HCT116 (cell line): ENCODE data around the gene PRKN. TPM values are rescaled to one million over a fixed set of nuclear protein-coding genes. Genes with fewer than 3 reads are reported as not detected.

ENCODE experiments used
- ATAC-seq: fragments of 200-7000 bp; cut with Tn5 transposase; 2 replicates; pipeline ENCODE4 v1.9.1; 2020; ENCODE audit warnings: mild to moderate bottlenecking, moderate library complexity
- BruUV-seq: library from RNA; stranded (reverse); fragments of 400-500 nt; replicated peaks from 2 replicates; lab custom pipeline; 2021; lab: Mats Ljungman, UMichigan
- CTCF ChIA-PET: fragments of 300-600 bp; sonication (Branson Sonifier 250); formaldehyde crosslinking; loops from one replicate; lab custom pipeline; 2021; ENCODE audit warnings: antibody characterized with exemption; lab: Charles Lee
- POLR2A ChIA-PET: fragments of 300-600, 350-600 bp; sonication (Branson Sonifier 250); formaldehyde crosslinking; loops from one replicate; lab custom pipeline; 2021; ENCODE audit warnings: antibody characterized with exemption; lab: Charles Lee
- RAD21 ChIA-PET, 2 experiments: fragments of 300-600 bp; sonication (Branson Sonifier 250); formaldehyde crosslinking; loops; one replicate each; lab custom pipeline; 2023; ENCODE audit warnings: low total read pairs in 2 of 2; ENCODE audit not compliant: uncharacterized antibody in 2 of 2, unreplicated experiment in 2 of 2, low non-redundant PET in 1 of 2; lab: Charles Lee
- DNase-seq: peaks from one replicate; pipeline ENCODE4 v3.0.0-alpha.2; 2010; ENCODE audit warnings: low read depth, low spot score
- H2AFZ ChIP-seq: fragments of 200-600 bp; shearing (Covaris generic), sonication (generic); 2 replicates; pipeline ENCODE4 v1.6.1; 2017; ENCODE audit warnings: low read depth, mixed run types, mixed read lengths, antibody characterized with exemption, low read length; ENCODE audit not compliant: poor library complexity, severe bottlenecking
- H3K27ac ChIP-seq: 2 replicates; pipeline ENCODE4 v1.5.1; 2012; ENCODE audit warnings: low read depth, low read length
- H3K27me3 ChIP-seq: fragments of 200-600 bp; sonication (generic); 2 replicates; pipeline ENCODE4 v1.6.1; 2016; ENCODE audit warnings: mixed run types, low read length, mixed read lengths; ENCODE audit not compliant: insufficient read depth
- H3K36me3 ChIP-seq, 2 experiments: fragments of 200-500 bp in 1 of 2; fragments of 200-600 bp in 1 of 2; sonication (Bioruptor generic) in 1 of 2; sonication (generic) in 1 of 2; 2 replicates each; pipeline versions ENCODE4 v1.5.1 to v1.6.1; 2014 to 2016; ENCODE audit warnings: low read length in 2 of 2, inconsistent platforms in 1 of 2, mixed read lengths in 1 of 2, mixed run types in 1 of 2; ENCODE audit not compliant: insufficient read depth in 2 of 2, control insufficient read depth in 1 of 2
- H3K4me1 ChIP-seq, 2 experiments: fragments of 200-600 bp in 1 of 2; sonication (generic) in 1 of 2; 2 replicates each; pipeline versions ENCODE4 v1.5.1 to v1.6.1; 2012 to 2017; ENCODE audit warnings: low read length in 2 of 2, inconsistent platforms in 1 of 2, mild to moderate bottlenecking in 1 of 2, mixed read lengths in 1 of 2, mixed run types in 1 of 2, moderate library complexity in 1 of 2; ENCODE audit not compliant: insufficient read depth in 2 of 2, control insufficient read depth in 1 of 2
- H3K4me2 ChIP-seq: fragments of 200-600 bp; sonication (generic); 2 replicates; pipeline ENCODE4 v1.6.1; 2017; ENCODE audit warnings: mixed run types, low read length, mixed read lengths
- H3K4me3 ChIP-seq, 2 experiments: fragments of 200-600 bp in 1 of 2; sonication (generic) in 1 of 2; replicated peaks in 1 of 2; 2 replicates each; pipeline ENCODE4 v1.5.1; 2011 to 2016; ENCODE audit warnings: low read length in 2 of 2, control low read depth in 1 of 2, low read depth in 1 of 2, mild to moderate bottlenecking in 1 of 2, mixed read lengths in 1 of 2, mixed run types in 1 of 2
- H3K79me2 ChIP-seq: fragments of 200-600 bp; sonication (generic); 2 replicates; pipeline ENCODE4 v1.6.1; 2017; ENCODE audit warnings: mild to moderate bottlenecking, mixed run types, low read length, moderate library complexity, mixed read lengths; ENCODE audit not compliant: insufficient read depth
- H3K9ac ChIP-seq: fragments of 200-600 bp; sonication (generic); 2 replicates; pipeline ENCODE4 v1.6.1; 2016; ENCODE audit warnings: low read length, mixed read lengths
- H3K9me2 ChIP-seq: fragments of 200-600 bp; sonication (generic), shearing (Covaris generic); 2 replicates; pipeline ENCODE4 v1.6.1; 2017; ENCODE audit warnings: mixed run types, mild to moderate bottlenecking, moderate library complexity; ENCODE audit not compliant: insufficient read depth
- H3K9me3 ChIP-seq, 2 experiments: fragments of 200-500 bp in 1 of 2; fragments of 200-600 bp in 1 of 2; sonication (Bioruptor generic) in 1 of 2; sonication (generic) in 1 of 2; 2 replicates each; pipeline ENCODE4 v1.6.1; 2014 to 2017; ENCODE audit warnings: low read length in 2 of 2, mixed read lengths in 2 of 2, inconsistent platforms in 1 of 2, low read depth in 1 of 2, mild to moderate bottlenecking in 1 of 2, mixed run types in 1 of 2, moderate library complexity in 1 of 2; ENCODE audit not compliant: control insufficient read depth in 1 of 2, insufficient read depth in 1 of 2
- H4K20me1 ChIP-seq: fragments of 200-600 bp; sonication (generic), shearing (Covaris generic); 2 replicates; pipeline ENCODE4 v1.6.1; 2017; ENCODE audit warnings: mixed run types, mild to moderate bottlenecking, moderate library complexity; ENCODE audit not compliant: insufficient read depth
- CBX3 ChIP-seq: IDR thresholded peaks from 2 replicates; pipeline ENCODE4 v1.6.1; 2012; ENCODE audit warnings: low read depth
- EGR1 ChIP-seq: IDR thresholded peaks from 2 replicates; pipeline ENCODE4 v1.6.1; 2012; ENCODE audit warnings: low read depth
- ELF1 ChIP-seq: IDR thresholded peaks from 2 replicates; pipeline ENCODE4 v1.6.1; 2012; ENCODE audit warnings: low read depth, borderline replicate concordance
- FOSL1 ChIP-seq: IDR thresholded peaks from 2 replicates; pipeline ENCODE4 v1.6.1; 2012; ENCODE audit warnings: low read depth
- JUND ChIP-seq: IDR thresholded peaks from 2 replicates; pipeline ENCODE4 v1.6.1; 2012
- POLR2A ChIP-seq: IDR thresholded peaks from 2 replicates; pipeline ENCODE4 v1.7.0; 2011; ENCODE audit warnings: borderline replicate concordance; ENCODE audit not compliant: insufficient read depth, insufficient read length; ENCODE audit errors: extremely low read depth
- SIN3A ChIP-seq: IDR thresholded peaks from 2 replicates; pipeline ENCODE4 v1.6.1; 2012; ENCODE audit warnings: low read depth
- YY1 ChIP-seq: IDR thresholded peaks from 2 replicates; pipeline ENCODE4 v1.6.1; 2011; ENCODE audit warnings: low read length, low read depth, moderate library complexity, mild to moderate bottlenecking; ENCODE audit not compliant: insufficient replicate concordance; ENCODE audit errors: extremely low read depth
- ZNF274 ChIP-seq: fragments of 200-500 bp; sonication (Bioruptor generic); IDR thresholded peaks from 2 replicates; pipeline ENCODE4 v1.6.1; 2014; ENCODE audit warnings: mild to moderate bottlenecking, low read depth, low read length, inconsistent platforms
- intact Hi-C: fragments of 100-400 bp; cut with micrococcal nuclease; formaldehyde crosslinking; loops from 2 replicates; pipeline ENCODE4 v1.10.0; 2022
- total RNA-seq: library from RNA; stranded (reverse); gene quantifications from one replicate; pipeline ENCODE4 v1.2.1, GENCODE V29; 2021; ENCODE audit not compliant: unreplicated experiment
- TF ChIP-seq, protein P1 (sequence below): IDR thresholded peaks from 2 replicates; pipeline ENCODE4 v1.6.1; 2011; ENCODE audit warnings: mild to moderate bottlenecking, low read length, moderate library complexity; ENCODE audit not compliant: insufficient replicate concordance; ENCODE audit errors: extremely low read depth
- TF ChIP-seq, protein P2 (sequence below): IDR thresholded peaks from 2 replicates; pipeline ENCODE4 v1.6.1; 2012
- TF ChIP-seq, protein P3 (sequence below): IDR thresholded peaks from 2 replicates; pipeline ENCODE4 v1.6.1; 2012; ENCODE audit warnings: low read depth
- TF ChIP-seq, protein P4 (sequence below), 3 experiments: fragments of 200-600 bp in 1 of 3; sonication (generic) in 1 of 3; IDR thresholded peaks in 2 of 3; conservative IDR thresholded peaks in 1 of 3; 2 replicates each; pipeline ENCODE4 v1.5.1; 2012 to 2017; ENCODE audit warnings: low read depth in 2 of 3, low read length in 2 of 3, antibody characterized with exemption in 1 of 3, borderline replicate concordance in 1 of 3, control low read depth in 1 of 3, mild to moderate bottlenecking in 1 of 3, mixed read lengths in 1 of 3, mixed run types in 1 of 3, moderate library complexity in 1 of 3; ENCODE audit not compliant: insufficient read depth in 1 of 3

Gene PRKN
- total RNA-seq, 1 experiment from 2014 or later, result 2.6 TPM

DNA sequence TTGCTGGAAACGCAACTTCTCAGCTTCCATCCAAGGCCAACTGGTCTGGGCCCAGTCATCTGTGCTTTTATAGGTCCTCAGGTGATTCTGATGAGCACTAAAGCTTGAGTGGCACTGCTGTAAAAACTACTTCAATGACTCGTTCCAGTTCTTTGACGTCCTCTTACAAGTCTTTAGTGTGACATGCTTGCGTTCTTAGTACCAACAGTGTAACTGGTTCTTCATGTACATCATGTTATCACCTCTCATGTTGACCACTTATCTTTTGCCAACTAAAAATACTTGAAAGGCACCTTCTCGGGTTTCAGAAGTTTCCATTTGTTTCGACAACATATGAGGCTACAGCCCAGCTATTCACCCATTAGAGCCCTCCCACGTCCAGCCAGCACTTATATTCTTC is 468.9 kb downstream of the PRKN start:
- no peaks in the 10 kb centered on the region; a peak in 1 of 4 replicates for H3K9me3 ChIP-seq
- no peak for ATAC-seq
- H3K36me3 ChIP-seq, result no peaks in the 10 kb centered on the region
- H3K4me1 ChIP-seq, result no peaks in the 10 kb centered on the region
- ChIA-PET POLR2A (no interaction called here), RAD21 (no interaction called here)
- H3K4me3 ChIP-seq, result no peak overlapping the region
- no peak overlapping the region for H3K9ac ChIP-seq
- H3K4me2 ChIP-seq, result no peak overlapping the region
- H3K9me2 ChIP-seq, result no peaks in the 10 kb centered on the region
- H3K79me2 ChIP-seq, result no peaks in the 10 kb centered on the region
- DNase-seq, result no peak
- H3K27me3 ChIP-seq, result no peaks in the 10 kb centered on the region
- H3K27ac ChIP-seq, result no peak overlapping the region
- TF ChIP-seq JUND, result no peak
- no peak for TF ChIP-seq YY1
- TF ChIP-seq EGR1, result no peak
- TF ChIP-seq, protein P1, sequence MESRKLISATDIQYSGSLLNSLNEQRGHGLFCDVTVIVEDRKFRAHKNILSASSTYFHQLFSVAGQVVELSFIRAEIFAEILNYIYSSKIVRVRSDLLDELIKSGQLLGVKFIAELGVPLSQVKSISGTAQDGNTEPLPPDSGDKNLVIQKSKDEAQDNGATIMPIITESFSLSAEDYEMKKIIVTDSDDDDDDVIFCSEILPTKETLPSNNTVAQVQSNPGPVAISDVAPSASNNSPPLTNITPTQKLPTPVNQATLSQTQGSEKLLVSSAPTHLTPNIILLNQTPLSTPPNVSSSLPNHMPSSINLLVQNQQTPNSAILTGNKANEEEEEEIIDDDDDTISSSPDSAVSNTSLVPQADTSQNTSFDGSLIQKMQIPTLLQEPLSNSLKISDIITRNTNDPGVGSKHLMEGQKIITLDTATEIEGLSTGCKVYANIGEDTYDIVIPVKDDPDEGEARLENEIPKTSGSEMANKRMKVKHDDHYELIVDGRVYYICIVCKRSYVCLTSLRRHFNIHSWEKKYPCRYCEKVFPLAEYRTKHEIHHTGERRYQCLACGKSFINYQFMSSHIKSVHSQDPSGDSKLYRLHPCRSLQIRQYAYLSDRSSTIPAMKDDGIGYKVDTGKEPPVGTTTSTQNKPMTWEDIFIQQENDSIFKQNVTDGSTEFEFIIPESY, result no peak
- TF ChIP-seq ZNF274, result no peak
- no peak for TF ChIP-seq CBX3
- TF ChIP-seq SIN3A, result no peak
- TF ChIP-seq ELF1, result no peak
- no peak for TF ChIP-seq FOSL1
- TF ChIP-seq, protein P2, sequence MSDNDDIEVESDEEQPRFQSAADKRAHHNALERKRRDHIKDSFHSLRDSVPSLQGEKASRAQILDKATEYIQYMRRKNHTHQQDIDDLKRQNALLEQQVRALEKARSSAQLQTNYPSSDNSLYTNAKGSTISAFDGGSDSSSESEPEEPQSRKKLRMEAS, result no peak
- TF ChIP-seq, protein P3, sequence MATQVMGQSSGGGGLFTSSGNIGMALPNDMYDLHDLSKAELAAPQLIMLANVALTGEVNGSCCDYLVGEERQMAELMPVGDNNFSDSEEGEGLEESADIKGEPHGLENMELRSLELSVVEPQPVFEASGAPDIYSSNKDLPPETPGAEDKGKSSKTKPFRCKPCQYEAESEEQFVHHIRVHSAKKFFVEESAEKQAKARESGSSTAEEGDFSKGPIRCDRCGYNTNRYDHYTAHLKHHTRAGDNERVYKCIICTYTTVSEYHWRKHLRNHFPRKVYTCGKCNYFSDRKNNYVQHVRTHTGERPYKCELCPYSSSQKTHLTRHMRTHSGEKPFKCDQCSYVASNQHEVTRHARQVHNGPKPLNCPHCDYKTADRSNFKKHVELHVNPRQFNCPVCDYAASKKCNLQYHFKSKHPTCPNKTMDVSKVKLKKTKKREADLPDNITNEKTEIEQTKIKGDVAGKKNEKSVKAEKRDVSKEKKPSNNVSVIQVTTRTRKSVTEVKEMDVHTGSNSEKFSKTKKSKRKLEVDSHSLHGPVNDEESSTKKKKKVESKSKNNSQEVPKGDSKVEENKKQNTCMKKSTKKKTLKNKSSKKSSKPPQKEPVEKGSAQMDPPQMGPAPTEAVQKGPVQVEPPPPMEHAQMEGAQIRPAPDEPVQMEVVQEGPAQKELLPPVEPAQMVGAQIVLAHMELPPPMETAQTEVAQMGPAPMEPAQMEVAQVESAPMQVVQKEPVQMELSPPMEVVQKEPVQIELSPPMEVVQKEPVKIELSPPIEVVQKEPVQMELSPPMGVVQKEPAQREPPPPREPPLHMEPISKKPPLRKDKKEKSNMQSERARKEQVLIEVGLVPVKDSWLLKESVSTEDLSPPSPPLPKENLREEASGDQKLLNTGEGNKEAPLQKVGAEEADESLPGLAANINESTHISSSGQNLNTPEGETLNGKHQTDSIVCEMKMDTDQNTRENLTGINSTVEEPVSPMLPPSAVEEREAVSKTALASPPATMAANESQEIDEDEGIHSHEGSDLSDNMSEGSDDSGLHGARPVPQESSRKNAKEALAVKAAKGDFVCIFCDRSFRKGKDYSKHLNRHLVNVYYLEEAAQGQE, result no peak
- TF ChIP-seq POLR2A, result no peak
- TF ChIP-seq, protein P4, sequence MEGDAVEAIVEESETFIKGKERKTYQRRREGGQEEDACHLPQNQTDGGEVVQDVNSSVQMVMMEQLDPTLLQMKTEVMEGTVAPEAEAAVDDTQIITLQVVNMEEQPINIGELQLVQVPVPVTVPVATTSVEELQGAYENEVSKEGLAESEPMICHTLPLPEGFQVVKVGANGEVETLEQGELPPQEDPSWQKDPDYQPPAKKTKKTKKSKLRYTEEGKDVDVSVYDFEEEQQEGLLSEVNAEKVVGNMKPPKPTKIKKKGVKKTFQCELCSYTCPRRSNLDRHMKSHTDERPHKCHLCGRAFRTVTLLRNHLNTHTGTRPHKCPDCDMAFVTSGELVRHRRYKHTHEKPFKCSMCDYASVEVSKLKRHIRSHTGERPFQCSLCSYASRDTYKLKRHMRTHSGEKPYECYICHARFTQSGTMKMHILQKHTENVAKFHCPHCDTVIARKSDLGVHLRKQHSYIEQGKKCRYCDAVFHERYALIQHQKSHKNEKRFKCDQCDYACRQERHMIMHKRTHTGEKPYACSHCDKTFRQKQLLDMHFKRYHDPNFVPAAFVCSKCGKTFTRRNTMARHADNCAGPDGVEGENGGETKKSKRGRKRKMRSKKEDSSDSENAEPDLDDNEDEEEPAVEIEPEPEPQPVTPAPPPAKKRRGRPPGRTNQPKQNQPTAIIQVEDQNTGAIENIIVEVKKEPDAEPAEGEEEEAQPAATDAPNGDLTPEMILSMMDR (IDR thresholded peaks at IDR 0.05 in 2 of 3, conservative IDR thresholded peaks at IDR 0.05 in 1 of 3; ENCODE audit: borderline replicate concordance in 1 of 3, insufficient read depth in 1 of 3, low read depth in 2 of 3, low read length in 2 of 3), result no peak
- TF ChIP-seq, all 23 proteins: peak for 0
- Histone ChIP-seq H4K20me1 (no peaks in the 10 kb centered on the region), H2AFZ (no peak overlapping the region)
- BruUV-seq, result no TSS peak
- intact Hi-C loops, result no loop called here
- CTCF ChIA-PET, result no interaction called here
